Esophagus squamous epithelium (tissue), 5 donors: Measurements from ENCODE around the gene OR52D1. TPM values are rescaled to one million over a fixed set of nuclear protein-coding genes. Genes with fewer than 3 reads are reported as not detected.

Source experiments
- DNase-seq: peaks from one replicate; lab custom pipeline; 2025; lab: John Stamatoyannopoulos, UW
- H3K27ac ChIP-seq, 4 donors: fragments of 200-600 bp; sonication (generic); one replicate each; pipeline ENCODE4 v1.5.1; 2016 to 2019; ENCODE audit warnings: mild to moderate bottlenecking in 1 of 4
- H3K27me3 ChIP-seq, 4 donors: fragments of 200-600 bp; sonication (generic); 1 replicate in 3 of 4; 2 replicates in 1 of 4; pipeline versions ENCODE4 v1.5.1 to v1.6.0; 2017 to 2021; ENCODE audit warnings: antibody characterized with exemption in 1 of 4
- H3K36me3 ChIP-seq, 3 donors: fragments of 200-600 bp; sonication (generic); one replicate each; pipeline ENCODE4 v1.5.1; 2016 to 2019
- H3K4me1 ChIP-seq, 3 donors: fragments of 200-600 bp; sonication (generic); one replicate each; pipeline ENCODE4 v1.5.1; 2017 to 2019
- H3K4me3 ChIP-seq, 4 donors: fragments of 200-600 bp; sonication (generic); 1 replicate in 3 of 4; 2 replicates in 1 of 4; pipeline ENCODE4 v1.5.1; 2016 to 2019; ENCODE audit warnings: mild to moderate bottlenecking in 2 of 4, moderate library complexity in 1 of 4
- H3K9me3 ChIP-seq, 3 donors: fragments of 200-600 bp; sonication (generic); one replicate each; pipeline ENCODE4 v1.5.1; 2016 to 2019
- POLR2A ChIP-seq, 4 donors: fragments of 450-650 bp; IDR thresholded peaks; one replicate each; pipeline ENCODE4 v1.6.1; 2017; ENCODE audit warnings: antibody characterized with exemption in 4 of 4, mild to moderate bottlenecking in 4 of 4, moderate library complexity in 3 of 4
- WGBS, 2 donors: methylation state at CpG; one replicate each; pipeline ENCODE4 v1.1.5; 2018; 5-methylcytosine and 5-hydroxymethylcytosine counted together
- intact Hi-C: fragments of 100-400 bp; cut with DNase I; formaldehyde crosslinking; loops from one replicate; pipeline ENCODE4 v1.15.0; 2022
- total RNA-seq, 4 donors: library from RNA; depleted of rRNA; stranded (reverse); fragments of >200 nt; gene quantifications; one replicate each; pipeline ENCODE4 v1.1.0, GENCODE V29; 2016
- TF ChIP-seq, protein P1 (sequence below), 6 experiments: fragments of 450-650 bp in 4 of 6; fragments of 200-600 bp in 2 of 6; sonication (generic) in 2 of 6; IDR thresholded peaks; one replicate each; pipeline ENCODE4 v1.5.1; 2016 to 2019; ENCODE audit warnings: antibody characterized with exemption in 6 of 6, mild to moderate bottlenecking in 4 of 6, moderate library complexity in 4 of 6
- donor health status: DM: yes; HTN: yes; CAD: no.

OR52D1 gene
- total RNA-seq, 4 donors from 2014 or later, result not detected

GRCh38 chr11:5527716-5528115, 39.2 kb downstream of the OR52D1 start:
- Histone ChIP-seq H3K4me3 (no peak overlapping the region), H3K4me1 (no peaks in the 10 kb centered on the region), H3K27ac (no peak overlapping the region), H3K27me3 (no peaks in the 10 kb centered on the region), H3K36me3 (no peaks in the 10 kb centered on the region), H3K9me3 (no peaks in the 10 kb centered on the region)
- intact Hi-C loops, result no loop called here
- WGBS, 2 donors, result 78% methylated on average over 4 of the region's 5 CpGs; no CpG with 5 or more reads in 1 of the 2 donors
- no peak for DNase-seq
- TF ChIP-seq POLR2A (IDR thresholded peaks at IDR 0.05), result no peak
- TF ChIP-seq, protein P1, sequence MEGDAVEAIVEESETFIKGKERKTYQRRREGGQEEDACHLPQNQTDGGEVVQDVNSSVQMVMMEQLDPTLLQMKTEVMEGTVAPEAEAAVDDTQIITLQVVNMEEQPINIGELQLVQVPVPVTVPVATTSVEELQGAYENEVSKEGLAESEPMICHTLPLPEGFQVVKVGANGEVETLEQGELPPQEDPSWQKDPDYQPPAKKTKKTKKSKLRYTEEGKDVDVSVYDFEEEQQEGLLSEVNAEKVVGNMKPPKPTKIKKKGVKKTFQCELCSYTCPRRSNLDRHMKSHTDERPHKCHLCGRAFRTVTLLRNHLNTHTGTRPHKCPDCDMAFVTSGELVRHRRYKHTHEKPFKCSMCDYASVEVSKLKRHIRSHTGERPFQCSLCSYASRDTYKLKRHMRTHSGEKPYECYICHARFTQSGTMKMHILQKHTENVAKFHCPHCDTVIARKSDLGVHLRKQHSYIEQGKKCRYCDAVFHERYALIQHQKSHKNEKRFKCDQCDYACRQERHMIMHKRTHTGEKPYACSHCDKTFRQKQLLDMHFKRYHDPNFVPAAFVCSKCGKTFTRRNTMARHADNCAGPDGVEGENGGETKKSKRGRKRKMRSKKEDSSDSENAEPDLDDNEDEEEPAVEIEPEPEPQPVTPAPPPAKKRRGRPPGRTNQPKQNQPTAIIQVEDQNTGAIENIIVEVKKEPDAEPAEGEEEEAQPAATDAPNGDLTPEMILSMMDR (IDR thresholded peaks at IDR 0.05), result no peak

DNA sequence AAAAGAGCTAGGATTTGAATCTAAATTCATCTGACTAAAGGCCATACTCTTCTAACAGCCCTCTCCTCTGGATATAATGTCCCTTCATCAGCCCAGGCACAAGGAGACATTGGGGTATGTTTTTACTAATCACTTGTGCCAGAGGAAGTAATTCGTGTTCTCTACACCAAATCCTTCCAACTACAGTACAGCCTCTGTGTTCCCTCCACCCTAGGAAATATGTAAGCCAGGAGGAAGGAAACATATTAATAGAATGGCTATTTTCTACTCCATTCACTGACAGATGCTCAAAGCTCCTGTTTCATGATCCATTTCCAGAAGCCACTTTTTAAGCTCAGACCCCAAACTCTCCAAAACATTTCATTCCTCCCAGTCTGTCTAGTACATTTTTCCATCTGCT, 40.0 kb downstream of the OR52D1 start:
- no peak overlapping the region for H3K27ac ChIP-seq
- H3K36me3 ChIP-seq, result no peaks in the 10 kb centered on the region
- TF ChIP-seq, protein P1 (IDR thresholded peaks at IDR 0.05), result no peak
- TF ChIP-seq POLR2A (IDR thresholded peaks at IDR 0.05), result no peak
- no peaks in the 10 kb centered on the region for H3K9me3 ChIP-seq
- no peaks in the 10 kb centered on the region for H3K4me1 ChIP-seq
- H3K27me3 ChIP-seq, result no peaks in the 10 kb centered on the region
- no peak overlapping the region for H3K4me3 ChIP-seq
- intact Hi-C loops, result no loop called here
- DNase-seq, result no peak
- 24 to 33% methylated on average over 1 of the region's 1 CpG for WGBS, 2 donors

DNA sequence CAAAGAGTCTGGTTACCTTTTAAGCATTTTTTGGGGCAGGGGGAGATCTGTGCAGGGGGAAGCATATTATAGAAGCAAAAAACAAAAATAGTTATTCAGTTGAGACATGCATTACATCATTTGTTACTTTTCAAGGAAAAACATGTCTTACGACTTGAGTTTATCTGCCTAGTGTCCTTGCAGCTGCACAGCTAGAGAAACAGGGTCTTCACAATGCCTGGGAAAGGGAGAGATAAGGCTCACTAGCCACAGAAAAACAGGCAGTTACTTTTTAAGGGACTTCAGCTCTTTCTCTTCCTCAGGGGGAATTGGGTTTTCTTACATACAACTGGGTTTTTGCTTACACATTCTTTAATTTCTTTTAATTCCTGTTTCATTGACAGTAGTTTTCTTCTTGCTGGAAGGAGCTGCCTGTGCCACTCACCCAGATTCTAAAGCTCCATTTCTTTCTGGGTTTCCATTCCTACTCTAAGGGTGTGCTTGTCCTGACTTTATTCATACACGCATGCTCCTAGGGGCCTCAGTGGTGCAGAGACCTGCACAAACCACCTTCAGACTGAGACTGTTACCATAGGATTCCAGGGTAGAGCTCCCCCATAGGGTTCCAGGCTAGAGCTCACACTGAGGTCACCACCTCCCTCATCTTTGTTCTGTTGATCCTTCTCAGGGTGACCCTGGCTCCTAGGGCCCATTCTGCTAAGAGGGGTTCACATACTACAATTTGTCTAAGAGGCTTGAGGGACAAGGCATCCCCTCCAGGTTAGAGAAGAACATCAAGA, 42.8 kb downstream of the OR52D1 start:
- Histone ChIP-seq H3K27me3 (no peaks in the 10 kb centered on the region), H3K9me3 (no peaks in the 10 kb centered on the region), H3K4me1 (no peaks in the 10 kb centered on the region), H3K36me3 (no peaks in the 10 kb centered on the region), H3K27ac (no peak overlapping the region), H3K4me3 (no peak overlapping the region)
- WGBS, 2 donors, result 64 to 76% methylated on average over 1 to 2 of the region's 2 CpGs
- intact Hi-C loops, result no loop called here
- DNase-seq, result no peak
- TF ChIP-seq POLR2A (IDR thresholded peaks at IDR 0.05), result no peak
- TF ChIP-seq, protein P1 (IDR thresholded peaks at IDR 0.05), result no peak

DNA sequence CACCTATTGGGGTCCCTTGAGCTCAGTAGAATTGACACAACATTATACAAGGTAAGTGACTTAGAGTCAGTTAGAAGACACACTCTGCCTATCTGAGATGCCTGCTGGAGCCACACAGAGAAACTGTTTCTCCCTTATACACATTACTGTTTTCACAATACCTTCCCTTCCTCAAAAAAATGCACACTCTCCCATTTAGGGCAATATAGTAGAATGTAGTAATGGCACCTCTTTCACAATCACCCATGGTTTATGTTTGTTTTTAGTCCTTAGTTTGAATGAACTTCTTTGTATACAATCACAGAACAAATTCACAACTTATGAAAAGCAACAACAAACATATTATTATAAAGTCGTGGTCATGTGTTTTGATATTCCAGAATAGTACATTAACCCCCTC, 45.6 kb downstream of the OR52D1 start:
- intact Hi-C loops, result no loop called here
- H3K4me1 ChIP-seq, result no peaks in the 10 kb centered on the region
- H3K27ac ChIP-seq, result no peak overlapping the region

GRCh38 chr11:5536482-5536881, 48.0 kb downstream of the OR52D1 start:
- DNase-seq, result no peak
- Histone ChIP-seq H3K4me3 (no peak overlapping the region), H3K36me3 (no peaks in the 10 kb centered on the region), H3K9me3 (no peaks in the 10 kb centered on the region), H3K27me3 (no peaks in the 10 kb centered on the region), H3K4me1 (no peaks in the 10 kb centered on the region), H3K27ac (no peak overlapping the region)
- no peak for TF ChIP-seq POLR2A (IDR thresholded peaks at IDR 0.05)
- TF ChIP-seq, protein P1 (IDR thresholded peaks at IDR 0.05), result no peak
- intact Hi-C loops, result no loop called here

More for the DNA sequence above, 45.6 kb downstream of the OR52D1 start:
- Histone ChIP-seq H3K4me3 (no peak overlapping the region), H3K36me3 (no peaks in the 10 kb centered on the region), H3K9me3 (no peaks in the 10 kb centered on the region), H3K27me3 (no peaks in the 10 kb centered on the region)
- TF ChIP-seq, protein P1 (IDR thresholded peaks at IDR 0.05), result no peak
- no peak for TF ChIP-seq POLR2A (IDR thresholded peaks at IDR 0.05)
- DNase-seq, result no peak
- WGBS, 2 donors, result 60 to 68% methylated on average over 1 of the region's 1 CpG

Other genes with a start within 250 kb of the OR52D1 start
- gene HBG1, start 238.8 kb upstream of the OR52D1 start, total RNA-seq, result not detected
- not detected for gene HBG2, start 233.9 kb upstream of the OR52D1 start, total RNA-seq
- gene HBE1, start 218.7 kb upstream of the OR52D1 start, total RNA-seq, result not detected
- gene OR51B4, start 186.7 kb upstream of the OR52D1 start, total RNA-seq, result not detected
- gene OR51B2, start 164.4 kb upstream of the OR52D1 start, total RNA-seq, result not detected
- under 1 TPM in 1 of 4 donors, not detected in 3; 0.57 TPM for gene OR51B5, start 145.2 kb upstream of the OR52D1 start, total RNA-seq
- gene OR51B6, start 137.2 kb upstream of the OR52D1 start, total RNA-seq, result not detected
- not detected for gene OR51M1, start 104.9 kb upstream of the OR52D1 start, total RNA-seq
- not detected for gene OR51Q1, start 66.6 kb upstream of the OR52D1 start, total RNA-seq
- under 1 TPM in 1 of 4 donors, not detected in 3; 0.38 TPM for gene OR51I1, start 47.2 kb upstream of the OR52D1 start, total RNA-seq
- not detected for gene OR51I2, start 39.4 kb upstream of the OR52D1 start, total RNA-seq
- not detected for gene UBQLN3, start 21.3 kb downstream of the OR52D1 start, total RNA-seq
- under 1 TPM in 1 of 4 donors, not detected in 3; 0.27 TPM for gene UBQLNL, start 28.0 kb downstream of the OR52D1 start, total RNA-seq
- gene OR52H1, start 59.9 kb downstream of the OR52D1 start, total RNA-seq, result under 1 TPM in 1 of 4 donors, not detected in 3; 0.38 TPM
- gene OR52B6, start 92.2 kb downstream of the OR52D1 start, total RNA-seq, result not detected
- 1 to 10 TPM; 1.7 to 9.9 (median 6.4) TPM for gene TRIM6, start 108.0 kb downstream of the OR52D1 start, total RNA-seq
- gene TRIM34, start 136.3 kb downstream of the OR52D1 start, total RNA-seq, result 1 to 10 TPM; 2.9 to 7.4 (median 6.2) TPM
- 10 to 100 TPM; 12.6 to 15.7 (median 14.9) TPM for gene TRIM5, start 196.4 kb downstream of the OR52D1 start, total RNA-seq
- gene TRIM22, start 201.1 kb downstream of the OR52D1 start, total RNA-seq, result 10 to 100 TPM; 16.0 to 51.9 (median 32.1) TPM
- gene OR56B1, start 247.8 kb downstream of the OR52D1 start, total RNA-seq, result not detected